ENCODE measurements around the gene ARL8A.
A peak's percentile ranks its signal among the peaks of the same experiment; 100 is the strongest.
"Not testable (repeated sequence)": the region's sequence is repeated elsewhere in the genome, so short reads cannot be mapped to it uniquely, and the experiment has no call there.

The ARL8A gene

GRCh38 chr1:202121006-202121405 is 23.5 kb downstream of the ARL8A start:
- no peak for FAIRE-seq

GRCh38 chr1:202117898-202118371 is 26.6 kb downstream of the ARL8A start:
- no peak for DNase-seq (ENCODE audit: low spot score)
- no peak for FAIRE-seq

More at GRCh38 chr1:202121006-202121405, 23.5 kb downstream of the ARL8A start:
- no peak for DNase-seq (ENCODE audit: low spot score)

GRCh38 chr1:202116287-202116686 is 28.2 kb downstream of the ARL8A start:
- DNase-seq (ENCODE audit: low spot score) (no peak), FAIRE-seq (no peak)

GRCh38 chr1:202113690-202114300 is 30.7 kb downstream of the ARL8A start:
- no peak for FAIRE-seq
- DNase-seq (ENCODE audit: low spot score) = no peak

GRCh38 chr1:202112859-202113689 is 31.5 kb downstream of the ARL8A start:
- FAIRE-seq (no peak), DNase-seq (ENCODE audit: low spot score) (peak; percentile 74)

- not testable (repeated sequence) for FAIRE-seq
Measured at GRCh38 chr1:202111589-202111988, 32.9 kb downstream of the ARL8A start.

GRCh38 chr1:202110977-202111376 is 33.6 kb downstream of the ARL8A start:
- DNase-seq (ENCODE audit: low spot score) = no peak
- no peak for FAIRE-seq

More at GRCh38 chr1:202111589-202111988, 32.9 kb downstream of the ARL8A start:
- DNase-seq (ENCODE audit: low spot score) = not testable (repeated sequence)

GRCh38 chr1:202107801-202108731 is 36.5 kb downstream of the ARL8A start:
- no peak for DNase-seq (ENCODE audit: low spot score)
- no peak for FAIRE-seq

GRCh38 chr1:202107321-202107761 is 37.2 kb downstream of the ARL8A start:
- FAIRE-seq = no peak
- peak; percentile 66 for DNase-seq (ENCODE audit: low spot score)

- FAIRE-seq (no peak), DNase-seq (ENCODE audit: low spot score) (no peak)
Measured at GRCh38 chr1:202106340-202107254, 37.9 kb downstream of the ARL8A start.

GRCh38 chr1:202105571-202106339 is 38.8 kb downstream of the ARL8A start:
- FAIRE-seq (no peak), DNase-seq (ENCODE audit: low spot score) (peak; percentile 55)

- FAIRE-seq = no peak
Measured at GRCh38 chr1:202104073-202104472, 40.5 kb downstream of the ARL8A start.

GRCh38 chr1:202101184-202101583 is 43.4 kb downstream of the ARL8A start:
- FAIRE-seq = no peak

More at GRCh38 chr1:202104073-202104472, 40.5 kb downstream of the ARL8A start:
- DNase-seq (ENCODE audit: low spot score) = no peak

GRCh38 chr1:202093858-202094257 is 50.7 kb downstream of the ARL8A start:
- DNase-seq (ENCODE audit: low spot score) = no peak
- FAIRE-seq = no peak

More at GRCh38 chr1:202101184-202101583, 43.4 kb downstream of the ARL8A start:
- no peak for DNase-seq (ENCODE audit: low spot score)

GRCh38 chr1:202090994-202091393 is 53.5 kb downstream of the ARL8A start:
- FAIRE-seq (no peak), DNase-seq (ENCODE audit: low spot score) (no peak)

GRCh38 chr1:202088206-202088605 is 56.3 kb downstream of the ARL8A start:
- DNase-seq (ENCODE audit: low spot score) (no peak), FAIRE-seq (no peak)

- FAIRE-seq (no peak), DNase-seq (ENCODE audit: low spot score) (no peak)
Measured at GRCh38 chr1:202086579-202087350, 57.8 kb downstream of the ARL8A start.

- FAIRE-seq (no peak), DNase-seq (ENCODE audit: low spot score) (peak; percentile 35)
Measured at GRCh38 chr1:202085682-202086373, 58.7 kb downstream of the ARL8A start.

Data from urothelium cell line (cell line).